Transverse colon (tissue), 4 donors: ENCODE data around the gene SHROOM2.

Experiments
- CTCF ChIP-seq, 5 experiments: fragments of 200-600 bp in 3 of 5; fragments of 450-650 bp in 2 of 5; sonication (generic) in 3 of 5; IDR thresholded peaks; 1 replicate in 2 of 5; 2 replicates in 3 of 5; pipeline ENCODE4 v1.5.1; 2016 to 2017; ENCODE audit warnings: antibody characterized with exemption in 5 of 5, inconsistent platforms in 3 of 5, mild to moderate bottlenecking in 2 of 5, moderate library complexity in 1 of 5
- EP300 ChIP-seq: sonication (generic); formaldehyde crosslinking; IDR thresholded peaks from one replicate; pipeline ENCODE4 v1.6.1; 2017; ENCODE audit warnings: antibody characterized with exemption, low read depth
- POLR2A ChIP-seq: fragments of 450-650 bp; IDR thresholded peaks from one replicate; pipeline ENCODE4 v1.6.1; 2016; ENCODE audit warnings: antibody characterized with exemption, mild to moderate bottlenecking, moderate library complexity
- POLR2AphosphoS5 ChIP-seq, 3 donors: sonication (generic); formaldehyde crosslinking; IDR thresholded peaks; one replicate each; pipeline ENCODE4 v1.6.1; 2016; ENCODE audit warnings: antibody characterized with exemption in 3 of 3

DNA sequence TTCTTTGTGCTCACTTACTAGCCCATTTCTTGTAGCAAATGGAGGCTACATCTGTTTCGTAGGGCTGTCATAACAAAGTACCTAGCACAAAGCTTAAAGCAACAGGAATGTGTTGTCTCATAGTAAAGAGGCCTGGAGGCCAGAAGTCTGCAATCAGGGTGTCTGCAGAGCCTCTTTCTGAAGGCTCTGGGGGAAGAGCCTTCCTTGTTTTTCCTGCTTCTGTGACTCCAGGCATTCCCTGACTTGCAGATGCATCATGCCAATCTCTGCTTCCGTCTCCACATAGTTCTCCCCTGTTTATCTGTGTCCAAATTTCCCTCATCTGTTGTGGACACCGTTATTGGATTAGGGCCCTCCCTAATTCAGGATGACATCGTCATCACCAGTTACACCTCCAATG lies 67.1 kb downstream of the SHROOM2 start:
- TF ChIP-seq POLR2A (no peak), CTCF (IDR thresholded peaks at IDR 0.05) (no peak), EP300 (no peak), POLR2AphosphoS5 (IDR thresholded peaks at IDR 0.05) (no peak)
